ENCODE results near the gene HSPA9. TPM values are rescaled to one million over a fixed set of nuclear protein-coding genes. Genes with fewer than 3 reads are reported as not detected.

Gene HSPA9
- polyA plus RNA-seq, 4 donors: 93.7 to 180 (median 132) TPM

DNA sequence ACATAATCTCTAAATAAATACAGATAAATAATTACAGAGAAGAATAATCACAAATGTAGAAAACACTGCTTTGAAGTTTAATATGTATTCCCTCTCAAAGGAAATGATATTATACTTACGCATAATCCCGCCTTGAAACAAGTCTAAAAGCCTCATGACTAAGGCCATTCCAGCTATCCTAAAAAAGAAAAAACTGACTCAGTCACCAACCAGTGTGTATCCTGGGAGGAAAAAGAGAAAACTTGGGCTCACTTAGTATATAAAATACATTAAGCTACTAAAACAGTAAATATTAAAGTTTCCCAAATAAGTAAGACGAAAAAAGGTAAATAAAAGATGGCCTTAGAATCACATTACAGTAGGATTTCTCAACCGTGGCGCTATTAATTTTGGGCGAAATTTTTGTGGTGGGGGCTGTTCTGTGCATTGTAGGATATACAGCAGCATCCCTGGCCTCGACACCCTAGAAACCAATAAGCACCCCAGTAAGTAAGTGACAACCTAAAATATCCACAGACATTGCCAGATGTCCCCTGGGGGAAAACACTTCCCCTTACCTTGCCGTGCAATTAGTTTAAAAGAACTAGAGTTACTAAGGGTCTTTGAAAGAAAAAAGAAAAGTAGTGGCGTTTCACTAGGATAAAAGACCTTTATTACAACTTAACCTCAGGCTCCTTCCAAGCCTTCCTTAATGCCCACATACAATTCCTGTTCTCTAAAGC, 1.1 kb downstream of the HSPA9 start:
- whole genome bisulfite sequencing, 3 donors: 22 to 31% (median 29%) methylated on average over 9 of the region's 9 CpGs
- Histone ChIP-seq H3K27ac (ENCODE audit: low read depth in 1 of 3, low read length in 2 of 3) (peak overlapping the region; percentile 96 to 100 (median 97)), H3K36me3 (ENCODE audit: control insufficient read depth in 3 of 3, insufficient read depth in 2 of 3, low read depth in 1 of 3, low read length in 3 of 3) (peaks cover 9 to 34% (median 20%) of the 10 kb centered on the region in 3 donors), H3K27me3 (ENCODE audit: control insufficient read depth in 3 of 3, insufficient read depth in 3 of 3, low read length in 3 of 3) (no peaks in the 10 kb centered on the region), H3K4me3 (ENCODE audit: low read depth in 1 of 3, low read length in 3 of 3) (peak overlapping the region; percentile 64 to 99 (median 83)), H3K9me3 (ENCODE audit: control insufficient read depth in 2 of 2, insufficient read depth in 1 of 2, low read depth in 1 of 2, low read length in 1 of 2) (peaks cover 0 to 5% of the 10 kb centered on the region in 2 donors), H3K4me1 (ENCODE audit: control insufficient read depth in 3 of 3, insufficient read depth in 2 of 3, low read depth in 1 of 3, low read length in 2 of 3) (peaks cover 0 to 8% (median 4%) of the 10 kb centered on the region in 3 donors)
- no peak for FAIRE-seq
- DNase-seq: no peak

GRCh38 chr5:138573223-138573622, 2.0 kb downstream of the HSPA9 start:
- 81 to 87% (median 83%) methylated on average over 8 of the region's 8 CpGs for WGBS, 3 donors
- peaks cover 0 to 5% of the 10 kb centered on the region in 2 donors for H3K9me3 ChIP-seq (ENCODE audit: control insufficient read depth in 2 of 2, insufficient read depth in 1 of 2, low read depth in 1 of 2, low read length in 1 of 2)
- peaks cover 12 to 35% (median 25%) of the 10 kb centered on the region in 3 donors for H3K36me3 ChIP-seq (ENCODE audit: control insufficient read depth in 3 of 3, insufficient read depth in 2 of 3, low read depth in 1 of 3, low read length in 3 of 3)
- FAIRE-seq (no peak), DNase-seq (no peak)
- peak overlapping the region in 1 of 3 donors; percentile 24 for H3K27ac ChIP-seq (ENCODE audit: low read depth in 1 of 3, low read length in 2 of 3)
- H3K4me1 ChIP-seq (ENCODE audit: control insufficient read depth in 3 of 3, insufficient read depth in 2 of 3, low read depth in 1 of 3, low read length in 2 of 3): peaks cover 0 to 14% (median 4%) of the 10 kb centered on the region in 3 donors
- H3K4me3 ChIP-seq (ENCODE audit: low read depth in 1 of 3, low read length in 3 of 3): no peak overlapping the region
- H3K27me3 ChIP-seq (ENCODE audit: control insufficient read depth in 3 of 3, insufficient read depth in 3 of 3, low read length in 3 of 3): no peaks in the 10 kb centered on the region

- DNase-seq (no peak), FAIRE-seq (no peak)
- peaks cover 0 to 11% (median 4%) of the 10 kb centered on the region in 3 donors for H3K4me1 ChIP-seq (ENCODE audit: control insufficient read depth in 3 of 3, insufficient read depth in 2 of 3, low read depth in 1 of 3, low read length in 2 of 3)
- no peaks in the 10 kb centered on the region for H3K9me3 ChIP-seq (ENCODE audit: control insufficient read depth in 2 of 2, insufficient read depth in 1 of 2, low read depth in 1 of 2, low read length in 1 of 2)
- no peak overlapping the region for H3K4me3 ChIP-seq (ENCODE audit: low read depth in 1 of 3, low read length in 3 of 3)
- H3K36me3 ChIP-seq (ENCODE audit: control insufficient read depth in 3 of 3, insufficient read depth in 2 of 3, low read depth in 1 of 3, low read length in 3 of 3): peaks cover 20 to 44% (median 34%) of the 10 kb centered on the region in 3 donors
- H3K27ac ChIP-seq (ENCODE audit: low read depth in 1 of 3, low read length in 2 of 3): no peak overlapping the region
- H3K27me3 ChIP-seq (ENCODE audit: control insufficient read depth in 3 of 3, insufficient read depth in 3 of 3, low read length in 3 of 3): no peaks in the 10 kb centered on the region
- WGBS, 3 donors: 97 to 99% (median 97%) methylated on average over 9 of the region's 9 CpGs
Measured at GRCh38 chr5:138570871-138571270, 4.3 kb downstream of the HSPA9 start.

GRCh38 chr5:138569782-138570181, 5.4 kb downstream of the HSPA9 start:
- no peak for DNase-seq
- Histone ChIP-seq H3K27ac (ENCODE audit: low read depth in 1 of 3, low read length in 2 of 3) (no peak overlapping the region), H3K4me3 (ENCODE audit: low read depth in 1 of 3, low read length in 3 of 3) (no peak overlapping the region), H3K4me1 (ENCODE audit: control insufficient read depth in 3 of 3, insufficient read depth in 2 of 3, low read depth in 1 of 3, low read length in 2 of 3) (peaks cover 0 to 10% (median 4%) of the 10 kb centered on the region in 3 donors), H3K9me3 (ENCODE audit: control insufficient read depth in 2 of 2, insufficient read depth in 1 of 2, low read depth in 1 of 2, low read length in 1 of 2) (no peaks in the 10 kb centered on the region), H3K36me3 (ENCODE audit: control insufficient read depth in 3 of 3, insufficient read depth in 2 of 3, low read depth in 1 of 3, low read length in 3 of 3) (peaks cover 23 to 50% (median 42%) of the 10 kb centered on the region in 3 donors), H3K27me3 (ENCODE audit: control insufficient read depth in 3 of 3, insufficient read depth in 3 of 3, low read length in 3 of 3) (no peaks in the 10 kb centered on the region)
- FAIRE-seq: no peak
- 89 to 95% (median 94%) methylated on average over 7 of the region's 7 CpGs for WGBS, 3 donors

DNA sequence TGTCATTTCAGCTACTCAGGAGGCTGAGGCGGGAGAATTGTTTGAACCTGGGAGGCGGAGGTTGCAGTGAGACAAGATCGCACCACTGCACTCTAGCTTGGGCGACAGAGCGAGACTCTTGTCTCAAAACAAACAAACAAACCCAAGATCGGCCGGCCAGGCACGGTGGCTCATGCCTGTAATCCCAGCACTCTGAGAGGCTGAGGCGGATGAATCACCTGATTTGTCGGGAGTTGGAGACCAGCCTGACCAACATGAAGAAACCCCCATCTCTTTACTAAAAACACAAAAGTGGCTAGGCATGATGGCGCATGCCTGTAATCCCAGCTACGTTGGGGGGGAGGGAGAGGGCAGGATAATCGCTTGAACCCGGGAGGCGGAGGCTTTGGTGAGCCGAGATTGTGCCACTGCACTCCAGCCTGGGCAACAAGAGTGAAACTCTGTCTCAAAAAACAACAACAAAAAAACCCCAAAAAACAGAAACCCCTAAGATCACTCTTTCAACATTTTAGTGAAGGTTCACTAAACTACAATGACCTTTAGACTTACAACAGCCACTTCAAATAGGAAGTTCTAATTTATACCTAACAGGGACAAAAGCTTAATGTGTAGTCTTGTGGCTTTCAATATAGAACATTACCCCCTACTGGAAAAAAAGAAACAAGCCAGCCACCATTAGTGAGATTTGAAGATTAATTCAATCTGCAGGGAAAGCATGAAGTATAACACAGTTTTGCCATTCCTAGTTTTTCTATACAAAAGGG, 7.0 kb downstream of the HSPA9 start:
- Histone ChIP-seq H3K9me3 (ENCODE audit: control insufficient read depth in 2 of 2, insufficient read depth in 1 of 2, low read depth in 1 of 2, low read length in 1 of 2) (no peaks in the 10 kb centered on the region), H3K36me3 (ENCODE audit: control insufficient read depth in 3 of 3, insufficient read depth in 2 of 3, low read depth in 1 of 3, low read length in 3 of 3) (peaks cover 27 to 57% (median 42%) of the 10 kb centered on the region in 3 donors)
- no peak for DNase-seq

GRCh38 chr5:138566792-138567191, 8.4 kb downstream of the HSPA9 start:
- Histone ChIP-seq H3K9me3 (ENCODE audit: control insufficient read depth in 2 of 2, insufficient read depth in 1 of 2, low read depth in 1 of 2, low read length in 1 of 2) (no peaks in the 10 kb centered on the region), H3K4me3 (ENCODE audit: low read depth in 1 of 3, low read length in 3 of 3) (no peak overlapping the region), H3K36me3 (ENCODE audit: control insufficient read depth in 3 of 3, insufficient read depth in 2 of 3, low read depth in 1 of 3, low read length in 3 of 3) (peaks cover 24 to 48% (median 38%) of the 10 kb centered on the region in 3 donors), H3K27ac (ENCODE audit: low read depth in 1 of 3, low read length in 2 of 3) (peak overlapping the region in 1 of 3 donors; percentile 46), H3K4me1 (ENCODE audit: control insufficient read depth in 3 of 3, insufficient read depth in 2 of 3, low read depth in 1 of 3, low read length in 2 of 3) (peaks cover 0 to 5% (median 0%) of the 10 kb centered on the region in 3 donors), H3K27me3 (ENCODE audit: control insufficient read depth in 3 of 3, insufficient read depth in 3 of 3, low read length in 3 of 3) (no peaks in the 10 kb centered on the region)
- DNase-seq (peak in 1 of 2 donors; percentile 53), FAIRE-seq (no peak)
- 80 to 81% (median 81%) methylated on average over 3 of the region's 3 CpGs for WGBS, 3 donors

More for the DNA sequence above, 7.0 kb downstream of the HSPA9 start:
- Histone ChIP-seq H3K27me3 (ENCODE audit: control insufficient read depth in 3 of 3, insufficient read depth in 3 of 3, low read length in 3 of 3) (no peaks in the 10 kb centered on the region), H3K4me1 (ENCODE audit: control insufficient read depth in 3 of 3, insufficient read depth in 2 of 3, low read depth in 1 of 3, low read length in 2 of 3) (peaks cover 0 to 5% (median 0%) of the 10 kb centered on the region in 3 donors), H3K4me3 (ENCODE audit: low read depth in 1 of 3, low read length in 3 of 3) (no peak overlapping the region), H3K27ac (ENCODE audit: low read depth in 1 of 3, low read length in 2 of 3) (no peak overlapping the region)
- FAIRE-seq: no peak
- 90 to 94% (median 92%) methylated on average over 16 of the region's 16 CpGs for WGBS, 3 donors

GRCh38 chr5:138565100-138565821, 9.9 kb downstream of the HSPA9 start:
- peak in 1 of 2 donors; percentile 47 for DNase-seq
- Histone ChIP-seq H3K4me3 (ENCODE audit: low read depth in 1 of 3, low read length in 3 of 3) (no peak overlapping the region), H3K36me3 (ENCODE audit: control insufficient read depth in 3 of 3, insufficient read depth in 2 of 3, low read depth in 1 of 3, low read length in 3 of 3) (peaks cover 28 to 44% (median 40%) of the 10 kb centered on the region in 3 donors), H3K9me3 (ENCODE audit: control insufficient read depth in 2 of 2, insufficient read depth in 1 of 2, low read depth in 1 of 2, low read length in 1 of 2) (no peaks in the 10 kb centered on the region), H3K27me3 (ENCODE audit: control insufficient read depth in 3 of 3, insufficient read depth in 3 of 3, low read length in 3 of 3) (no peaks in the 10 kb centered on the region), H3K4me1 (ENCODE audit: control insufficient read depth in 3 of 3, insufficient read depth in 2 of 3, low read depth in 1 of 3, low read length in 2 of 3) (peaks cover 0 to 5% (median 0%) of the 10 kb centered on the region in 3 donors), H3K27ac (ENCODE audit: low read depth in 1 of 3, low read length in 2 of 3) (peak overlapping the region in 2 of 3 donors; percentile 0 to 11)
- WGBS, 3 donors: 67 to 79% (median 79%) methylated on average over 7 of the region's 7 CpGs
- no peak for FAIRE-seq

GRCh38 chr5:138564242-138564641, 11.0 kb downstream of the HSPA9 start:
- Histone ChIP-seq H3K9me3 (ENCODE audit: control insufficient read depth in 2 of 2, insufficient read depth in 1 of 2, low read depth in 1 of 2, low read length in 1 of 2) (no peaks in the 10 kb centered on the region), H3K27me3 (ENCODE audit: control insufficient read depth in 3 of 3, insufficient read depth in 3 of 3, low read length in 3 of 3) (no peaks in the 10 kb centered on the region), H3K36me3 (ENCODE audit: control insufficient read depth in 3 of 3, insufficient read depth in 2 of 3, low read depth in 1 of 3, low read length in 3 of 3) (peaks cover 28 to 43% (median 36%) of the 10 kb centered on the region in 3 donors), H3K27ac (ENCODE audit: low read depth in 1 of 3, low read length in 2 of 3) (no peak overlapping the region), H3K4me3 (ENCODE audit: low read depth in 1 of 3, low read length in 3 of 3) (no peak overlapping the region), H3K4me1 (ENCODE audit: control insufficient read depth in 3 of 3, insufficient read depth in 2 of 3, low read depth in 1 of 3, low read length in 2 of 3) (peaks cover 0 to 5% (median 0%) of the 10 kb centered on the region in 3 donors)
- DNase-seq: no peak
- no peak for FAIRE-seq
- 88 to 90% (median 89%) methylated on average over 8 to 9 of the region's 9 CpGs for WGBS, 3 donors
